ENCODE measurements around the gene CMTM2.

CMTM2 gene

DNA sequence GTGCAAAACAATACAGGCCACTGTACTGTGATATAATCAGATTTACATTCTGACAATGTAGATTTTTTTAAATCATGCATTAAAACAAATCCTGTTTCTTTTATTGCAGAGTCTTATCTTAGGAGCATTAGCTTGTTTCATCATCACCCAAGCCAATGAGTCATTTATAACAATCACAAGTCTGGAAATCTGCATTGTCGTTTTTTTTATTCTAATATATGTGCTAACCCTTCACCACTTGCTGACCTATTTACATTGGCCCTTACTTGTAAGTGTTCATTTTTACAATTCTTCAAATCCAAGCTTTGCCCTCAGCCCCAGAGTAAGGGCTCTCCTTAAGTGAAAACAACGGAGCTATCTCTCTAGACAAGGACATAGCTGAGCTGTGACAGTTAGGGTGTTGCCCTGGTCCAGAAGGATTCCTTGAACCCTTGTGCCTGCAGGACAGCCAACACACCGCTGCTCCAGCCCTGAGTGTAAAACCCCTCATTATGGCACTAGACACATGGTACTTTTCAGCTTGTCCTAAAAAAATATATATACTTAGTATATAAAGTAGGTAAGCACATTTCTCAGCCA, 9.3 kb upstream of the CMTM2 start:
- DNase-seq (ENCODE audit: low read depth): peak; percentile 75

DNA sequence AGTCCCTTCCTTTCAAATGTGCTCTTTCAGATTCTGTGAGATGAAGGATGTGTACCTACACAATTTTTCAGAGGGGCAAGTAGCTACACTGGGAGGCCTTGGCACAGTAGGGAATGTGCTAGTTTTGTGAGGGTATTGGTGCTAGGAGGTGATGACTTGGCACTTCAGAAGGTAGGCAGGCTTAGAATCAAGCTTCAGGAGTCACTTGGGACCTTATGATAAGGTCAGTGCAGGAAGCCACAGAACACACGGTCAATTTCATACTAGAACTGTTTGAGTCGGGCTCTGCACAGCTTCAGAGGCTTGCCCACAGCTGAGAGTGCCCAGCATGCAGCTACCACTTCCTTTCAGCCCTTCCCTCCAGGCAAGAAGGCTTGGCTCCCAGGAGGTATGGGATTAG, 6.9 kb upstream of the CMTM2 start:
- DNase-seq (ENCODE audit: low read depth): no peak
- TF ChIP-seq, protein P1, sequence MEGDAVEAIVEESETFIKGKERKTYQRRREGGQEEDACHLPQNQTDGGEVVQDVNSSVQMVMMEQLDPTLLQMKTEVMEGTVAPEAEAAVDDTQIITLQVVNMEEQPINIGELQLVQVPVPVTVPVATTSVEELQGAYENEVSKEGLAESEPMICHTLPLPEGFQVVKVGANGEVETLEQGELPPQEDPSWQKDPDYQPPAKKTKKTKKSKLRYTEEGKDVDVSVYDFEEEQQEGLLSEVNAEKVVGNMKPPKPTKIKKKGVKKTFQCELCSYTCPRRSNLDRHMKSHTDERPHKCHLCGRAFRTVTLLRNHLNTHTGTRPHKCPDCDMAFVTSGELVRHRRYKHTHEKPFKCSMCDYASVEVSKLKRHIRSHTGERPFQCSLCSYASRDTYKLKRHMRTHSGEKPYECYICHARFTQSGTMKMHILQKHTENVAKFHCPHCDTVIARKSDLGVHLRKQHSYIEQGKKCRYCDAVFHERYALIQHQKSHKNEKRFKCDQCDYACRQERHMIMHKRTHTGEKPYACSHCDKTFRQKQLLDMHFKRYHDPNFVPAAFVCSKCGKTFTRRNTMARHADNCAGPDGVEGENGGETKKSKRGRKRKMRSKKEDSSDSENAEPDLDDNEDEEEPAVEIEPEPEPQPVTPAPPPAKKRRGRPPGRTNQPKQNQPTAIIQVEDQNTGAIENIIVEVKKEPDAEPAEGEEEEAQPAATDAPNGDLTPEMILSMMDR (IDR thresholded peaks at IDR 0.05; ENCODE audit: insufficient read depth, low read depth, low read length, missing control alignments): no peak
- no peak overlapping the region for H3K4me3 ChIP-seq (ENCODE audit: low read length)

More for the DNA sequence above, 9.3 kb upstream of the CMTM2 start:
- TF ChIP-seq, protein P1 (IDR thresholded peaks at IDR 0.05; ENCODE audit: insufficient read depth, low read depth, low read length, missing control alignments): no peak
- no peak overlapping the region for H3K4me3 ChIP-seq (ENCODE audit: low read length)

DNA sequence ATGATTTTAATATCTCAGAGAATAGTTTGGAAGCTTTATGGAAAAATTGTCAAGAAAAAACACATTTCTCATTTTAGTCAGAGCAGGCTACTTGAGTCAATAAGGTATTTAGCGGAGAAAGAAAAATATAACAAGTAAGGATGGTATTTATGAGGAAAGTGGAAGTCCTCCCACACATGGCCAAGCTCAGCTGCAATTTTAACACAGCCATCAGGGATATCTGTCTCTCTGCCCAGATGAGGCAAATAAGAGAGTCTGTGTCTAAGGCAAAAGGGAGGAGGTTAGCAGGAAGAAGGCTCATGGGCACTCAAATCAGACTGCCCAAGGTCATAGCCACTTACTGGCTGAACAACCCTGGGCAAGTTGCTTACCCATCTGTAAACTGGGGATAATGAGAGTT, 5.2 kb upstream of the CMTM2 start:
- DNase-seq (ENCODE audit: low read depth): no peak
- H3K4me3 ChIP-seq (ENCODE audit: low read length): no peak overlapping the region
- TF ChIP-seq, protein P1 (IDR thresholded peaks at IDR 0.05; ENCODE audit: insufficient read depth, low read depth, low read length, missing control alignments): no peak

DNA sequence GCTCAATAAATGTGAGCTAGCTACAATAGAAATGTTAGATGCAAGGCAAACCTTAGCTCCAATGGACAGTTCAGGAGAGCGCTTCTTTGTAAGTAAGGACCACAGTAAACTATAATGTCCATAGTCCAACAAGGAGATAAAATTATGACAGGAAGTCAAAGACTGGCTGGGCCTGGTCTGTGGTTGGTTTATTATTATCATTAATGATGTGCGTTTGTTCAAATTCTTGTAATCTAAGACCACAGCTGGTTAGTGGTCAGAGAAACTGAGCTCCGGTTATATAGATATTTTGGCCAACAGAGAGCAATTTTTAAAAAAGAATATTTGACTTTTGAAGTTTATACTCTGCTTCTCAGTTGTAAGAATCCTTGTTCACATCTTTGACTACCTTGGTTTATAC, 4.7 kb upstream of the CMTM2 start:
- DNase-seq (ENCODE audit: low read depth): no peak
- H3K4me3 ChIP-seq (ENCODE audit: low read length): no peak overlapping the region
- TF ChIP-seq, protein P1 (IDR thresholded peaks at IDR 0.05; ENCODE audit: insufficient read depth, low read depth, low read length, missing control alignments): no peak

DNA sequence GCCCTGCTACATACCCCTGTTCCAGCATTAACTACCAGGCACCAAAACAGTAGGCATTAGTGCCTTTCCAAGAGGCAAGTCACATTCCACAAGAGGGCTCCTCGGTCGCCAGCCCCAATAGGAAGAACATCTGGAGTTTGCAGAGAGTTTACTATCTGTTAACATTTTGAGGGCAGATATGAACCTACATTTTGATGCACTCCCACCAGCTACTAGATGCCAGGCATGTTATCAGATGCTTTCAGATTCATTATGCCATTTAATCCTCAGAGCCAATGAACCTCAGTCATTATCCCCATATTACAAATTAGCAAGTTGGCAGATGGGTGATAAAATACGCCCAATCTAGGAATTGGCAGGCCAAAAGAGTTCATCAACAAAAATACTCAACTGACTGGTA, 4.2 kb upstream of the CMTM2 start:
- no peak overlapping the region for H3K4me3 ChIP-seq (ENCODE audit: low read length)
- no peak for DNase-seq (ENCODE audit: low read depth)
- TF ChIP-seq, protein P1 (IDR thresholded peaks at IDR 0.05; ENCODE audit: insufficient read depth, low read depth, low read length, missing control alignments): no peak

DNA sequence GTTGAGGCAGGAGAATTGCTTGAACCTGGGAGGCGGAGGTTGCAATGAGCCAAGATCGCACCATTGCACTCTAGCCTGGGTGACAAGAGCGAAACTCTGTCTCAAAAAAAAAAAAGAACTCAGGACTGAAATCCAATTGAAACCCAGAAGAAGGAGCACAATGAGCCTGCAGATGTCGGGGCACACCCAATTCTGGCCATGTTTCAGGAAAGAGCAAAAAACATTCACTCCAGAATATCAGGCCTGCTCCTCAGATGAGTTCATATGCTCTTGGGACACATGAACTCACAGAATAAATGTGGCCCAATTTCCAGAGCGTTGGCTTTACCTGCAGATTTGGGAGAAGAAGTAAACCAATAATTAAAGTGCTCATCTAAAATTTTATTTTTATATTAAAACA, 3.0 kb upstream of the CMTM2 start:
- TF ChIP-seq, protein P1 (IDR thresholded peaks at IDR 0.05; ENCODE audit: insufficient read depth, low read depth, low read length, missing control alignments): no peak
- H3K4me3 ChIP-seq (ENCODE audit: low read length): no peak overlapping the region
- no peak for DNase-seq (ENCODE audit: low read depth)

DNA sequence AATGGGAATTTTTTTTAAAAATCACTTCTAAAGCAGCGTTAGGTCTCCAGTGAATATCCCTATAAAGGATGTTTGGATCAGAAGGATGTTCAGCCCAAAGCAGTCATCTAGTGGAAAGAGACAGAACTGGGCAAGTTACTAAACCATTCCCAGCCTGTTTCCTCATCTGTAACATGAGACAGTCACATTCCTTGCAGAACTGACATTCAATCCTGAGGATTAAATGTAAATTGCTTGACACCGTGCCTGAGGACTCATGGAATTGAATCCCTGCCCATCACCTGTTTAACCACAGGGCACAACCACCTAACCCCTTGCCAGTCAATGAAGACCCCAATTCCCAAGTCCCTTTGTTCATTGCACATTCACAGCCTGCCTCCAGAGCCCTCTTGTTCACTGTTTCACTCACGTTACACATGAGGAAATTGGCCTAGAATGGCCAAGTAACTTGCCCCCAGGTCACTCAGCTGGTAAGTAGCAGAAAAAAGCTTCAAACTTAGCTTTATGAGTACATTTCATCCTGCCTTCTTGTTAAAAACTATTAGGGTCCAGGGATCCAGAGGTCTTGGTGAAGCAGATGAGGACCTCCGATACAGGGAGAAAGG, 1.4 kb downstream of the CMTM2 start:
- no peak overlapping the region for H3K4me3 ChIP-seq (ENCODE audit: low read length)
- TF ChIP-seq, protein P1 (IDR thresholded peaks at IDR 0.05; ENCODE audit: insufficient read depth, low read depth, low read length, missing control alignments): peak; percentile 35
- peak; percentile 86 for DNase-seq (ENCODE audit: low read depth)

All from epithelial cell of esophagus (primary cell).